Kidney (tissue), 14 donors: Measurements from ENCODE around the gene CTSE. TPM values are rescaled to one million over a fixed set of nuclear protein-coding genes. Genes with fewer than 3 reads are reported as not detected.

Source experiments
- DNase-seq, 5 donors: peaks; one replicate each; pipeline ENCODE4 v3.0.0-alpha.2; 2013 to 2020
- FAIRE-seq: peaks from 2 replicates; lab custom pipeline; 2012; peaks lifted over from hg19 to GRCh38; lab: Jason Lieb, UNC
- H3K27ac ChIP-seq, 2 donors: one replicate each; pipeline ENCODE4 v1.7.0; 2013; ENCODE audit warnings: low read depth in 2 of 2, low read length in 2 of 2, inconsistent platforms in 1 of 2
- H3K27me3 ChIP-seq: one replicate; pipeline ENCODE4 v1.7.1; 2013; ENCODE audit warnings: low read length, inconsistent platforms; ENCODE audit not compliant: control insufficient read depth, insufficient read depth
- H3K36me3 ChIP-seq, 3 donors: one replicate each; pipeline versions ENCODE4 v1.7.0 to v1.7.1; 2013; ENCODE audit warnings: low read length in 3 of 3, control low read depth in 1 of 3, inconsistent platforms in 1 of 3; ENCODE audit not compliant: insufficient read depth in 3 of 3, control insufficient read depth in 2 of 3
- H3K4me1 ChIP-seq, 3 donors: one replicate each; pipeline versions ENCODE4 v1.7.0 to v1.7.1; 2013; ENCODE audit warnings: low read length in 3 of 3, inconsistent platforms in 1 of 3, low read depth in 1 of 3; ENCODE audit not compliant: control insufficient read depth in 2 of 3, insufficient read depth in 2 of 3
- H3K4me3 ChIP-seq, 3 donors: one replicate each; pipeline versions ENCODE4 v1.7.0 to v1.8.1; 2013; ENCODE audit warnings: low read length in 3 of 3, control low read depth in 1 of 3, inconsistent platforms in 1 of 3
- H3K9ac ChIP-seq, 3 donors: one replicate each; pipeline versions ENCODE4 v1.7.0 to v1.7.1; 2013; ENCODE audit warnings: low read length in 3 of 3, control low read depth in 1 of 3, inconsistent platforms in 1 of 3
- H3K9me3 ChIP-seq, 3 donors: one replicate each; pipeline versions ENCODE4 v1.7.0 to v1.7.1; 2013; ENCODE audit warnings: low read length in 3 of 3, control low read depth in 1 of 3, inconsistent platforms in 1 of 3; ENCODE audit not compliant: control insufficient read depth in 2 of 3, insufficient read depth in 1 of 3
- intact Hi-C: fragments of 100-400 bp; cut with DNase I; formaldehyde crosslinking; loops from one replicate; pipeline ENCODE4 v1.11.1; 2022
- polyA plus RNA-seq: library from polyadenylated mRNA; stranded (reverse); fragments of 350-450 nt; fragmentation: Illumina TruSeq; extraction: RNeasy Lipid Tissue Mini Kit (QIAGEN cat#74804); gene quantifications from one replicate; pipeline ENCODE4 v1.2.3, GENCODE V29; 2014; ENCODE audit warnings: low read depth, low replicate concordance; ENCODE audit not compliant: insufficient read depth
- total RNA-seq: library from RNA; stranded (reverse); fragmentation: NEBNext Ultra II Directional; extraction: Animal tissue kit (Norgen Biotek cat#: 25700); gene quantifications from one replicate; pipeline ENCODE4 v1.2.1, GENCODE V29; 2021
- TF ChIP-seq, protein P1 (sequence below): IDR thresholded peaks from 3 replicates; pipeline ENCODE4 v1.5.1; 2012; ENCODE audit warnings: mild to moderate bottlenecking, moderate library complexity, borderline replicate concordance; ENCODE audit not compliant: insufficient read depth; ENCODE audit errors: extremely low read depth
- donor health status: control.
- donor health status: control.
- donor health status: control.
- donor health status: control.
- donor health status: control.
- donor health status: DM: yes; HTN: yes; CAD: no.
- donor health status: Normal renal cell carcinoma (clear cell type).

The CTSE gene
- total and polyA plus RNA-seq, 2 donors from 2014 or later, result 1.6 TPM; not detected in 1

DNA sequence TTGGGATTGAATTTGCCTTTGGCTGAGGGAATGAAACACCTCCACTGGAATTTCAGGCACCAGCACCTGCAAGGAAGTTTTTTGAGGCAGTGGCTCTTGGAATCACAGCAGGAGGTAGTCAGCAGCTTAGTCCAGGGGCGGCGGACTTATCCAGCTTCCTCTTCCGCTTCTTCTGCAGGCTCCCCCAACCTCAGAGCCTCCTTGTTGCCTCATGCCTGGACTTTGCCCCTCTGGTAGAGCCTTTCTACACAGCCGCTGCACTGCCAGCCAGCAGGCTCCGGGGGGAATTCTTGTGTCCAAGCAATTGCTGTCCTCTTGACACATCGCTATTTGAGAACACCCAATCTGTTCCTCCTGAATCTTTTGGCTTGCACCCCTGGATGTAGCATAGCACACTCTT lies 24.9 kb upstream of the CTSE start:
- TF ChIP-seq, protein P1, sequence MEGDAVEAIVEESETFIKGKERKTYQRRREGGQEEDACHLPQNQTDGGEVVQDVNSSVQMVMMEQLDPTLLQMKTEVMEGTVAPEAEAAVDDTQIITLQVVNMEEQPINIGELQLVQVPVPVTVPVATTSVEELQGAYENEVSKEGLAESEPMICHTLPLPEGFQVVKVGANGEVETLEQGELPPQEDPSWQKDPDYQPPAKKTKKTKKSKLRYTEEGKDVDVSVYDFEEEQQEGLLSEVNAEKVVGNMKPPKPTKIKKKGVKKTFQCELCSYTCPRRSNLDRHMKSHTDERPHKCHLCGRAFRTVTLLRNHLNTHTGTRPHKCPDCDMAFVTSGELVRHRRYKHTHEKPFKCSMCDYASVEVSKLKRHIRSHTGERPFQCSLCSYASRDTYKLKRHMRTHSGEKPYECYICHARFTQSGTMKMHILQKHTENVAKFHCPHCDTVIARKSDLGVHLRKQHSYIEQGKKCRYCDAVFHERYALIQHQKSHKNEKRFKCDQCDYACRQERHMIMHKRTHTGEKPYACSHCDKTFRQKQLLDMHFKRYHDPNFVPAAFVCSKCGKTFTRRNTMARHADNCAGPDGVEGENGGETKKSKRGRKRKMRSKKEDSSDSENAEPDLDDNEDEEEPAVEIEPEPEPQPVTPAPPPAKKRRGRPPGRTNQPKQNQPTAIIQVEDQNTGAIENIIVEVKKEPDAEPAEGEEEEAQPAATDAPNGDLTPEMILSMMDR, result no peak
- H3K9me3 ChIP-seq, result no peaks in the 10 kb centered on the region
- peak overlapping the region in 1 of 2 donors; percentile 27 for H3K27ac ChIP-seq
- peak overlapping the region in 1 of 3 donors; percentile 22 for H3K4me3 ChIP-seq
- FAIRE-seq, result no peak
- no peak overlapping the region for H3K9ac ChIP-seq
- H3K4me1 ChIP-seq, result peaks cover 0 to 10% (median 7%) of the 10 kb centered on the region in 3 donors
- no peaks in the 10 kb centered on the region for H3K27me3 ChIP-seq
- DNase-seq, result peak in 3 of 5 donors; percentile 22 to 60 (median 56)
- intact Hi-C loops, result no loop called here
- no peaks in the 10 kb centered on the region for H3K36me3 ChIP-seq

GRCh38 chr1:206047271-206047670 lies 23.6 kb upstream of the CTSE start:
- H3K36me3 ChIP-seq, result no peaks in the 10 kb centered on the region
- H3K27me3 ChIP-seq, result no peaks in the 10 kb centered on the region
- no peak overlapping the region for H3K9ac ChIP-seq
- no peak overlapping the region for H3K4me3 ChIP-seq
- no peak for DNase-seq
- H3K9me3 ChIP-seq, result no peaks in the 10 kb centered on the region
- H3K27ac ChIP-seq, result no peak overlapping the region
- no peak for FAIRE-seq
- TF ChIP-seq, protein P1, result no peak
- H3K4me1 ChIP-seq, result peaks cover 0 to 8% (median 4%) of the 10 kb centered on the region in 3 donors
- intact Hi-C loops, result no loop called here

DNA sequence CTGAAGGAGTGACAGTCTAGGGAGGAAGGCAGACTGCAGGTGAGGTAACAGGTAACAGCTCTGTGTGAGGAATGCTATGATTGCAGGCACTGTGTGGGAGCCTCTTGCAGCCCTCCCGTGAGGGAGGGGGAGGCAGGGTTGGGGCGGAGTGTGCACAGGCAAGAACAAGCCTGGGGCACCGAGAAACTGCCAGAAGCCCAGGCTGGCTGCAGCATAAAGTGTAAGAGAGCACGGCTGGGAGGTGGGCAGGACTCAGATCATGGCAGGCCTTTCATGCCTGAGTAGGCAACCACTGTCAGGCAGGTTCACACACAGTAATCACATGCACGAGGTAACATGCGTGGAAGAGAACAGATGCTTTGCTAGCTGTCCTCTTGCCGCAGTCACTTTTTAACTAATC lies 17.9 kb upstream of the CTSE start:
- H3K9me3 ChIP-seq, result no peaks in the 10 kb centered on the region
- H3K27me3 ChIP-seq, result no peaks in the 10 kb centered on the region
- H3K36me3 ChIP-seq, result no peaks in the 10 kb centered on the region
- FAIRE-seq (no peak), DNase-seq (peak; percentile 80 to 88 (median 86))
- TF ChIP-seq, protein P1, result no peak
- no peak overlapping the region for H3K4me3 ChIP-seq
- H3K4me1 ChIP-seq, result no peaks in the 10 kb centered on the region
- intact Hi-C loops, result no loop called here
- no peak overlapping the region for H3K9ac ChIP-seq
- no peak overlapping the region for H3K27ac ChIP-seq

- Histone ChIP-seq H3K27me3 (no peaks in the 10 kb centered on the region), H3K4me1 (no peaks in the 10 kb centered on the region), H3K27ac (no peak overlapping the region), H3K36me3 (no peaks in the 10 kb centered on the region), H3K9me3 (no peaks in the 10 kb centered on the region), H3K4me3 (no peak overlapping the region), H3K9ac (no peak overlapping the region)
- intact Hi-C loops, result no loop called here
- DNase-seq (no peak), FAIRE-seq (no peak)
- TF ChIP-seq, protein P1, result no peak
Measured at GRCh38 chr1:206040328-206040727, 16.6 kb upstream of the CTSE start.
